HG03060 (cell line): ENCODE results near the gene TMSB4Y.

Experiments used
- ATAC-seq: cut with Tn5 transposase; IDR thresholded peaks from one replicate; pipeline ENCODE4 v1.9.1; 2021; ENCODE audit warnings: low read depth, moderate number of reproducible peaks; ENCODE audit not compliant: unreplicated experiment

The TMSB4Y gene

GRCh38 chrY:13703568-13703968, at the start of gene TMSB4Y:
Gene TMSB4Y (plus strand): TSS chrY:13703899.
- peak; percentile 85 for ATAC-seq

GRCh38 chrY:13664162-13664561, 39.5 kb upstream of the TMSB4Y start:
- ATAC-seq, result no peak

GRCh38 chrY:13671122-13671521, 32.6 kb upstream of the TMSB4Y start:
- no peak for ATAC-seq

- no peak for ATAC-seq
Observed at GRCh38 chrY:13702276-13702675, 1.4 kb upstream of the TMSB4Y start.

GRCh38 chrY:13704121-13704930, 627 bp downstream of the TMSB4Y start:
- ATAC-seq, result no peak

- ATAC-seq, result no peak
Observed at GRCh38 chrY:13705197-13705596, 1.5 kb downstream of the TMSB4Y start.

GRCh38 chrY:13708038-13708437, 4.3 kb downstream of the TMSB4Y start:
- no peak for ATAC-seq

- ATAC-seq, result no peak
Observed at GRCh38 chrY:13718996-13719395, 15.3 kb downstream of the TMSB4Y start.

- ATAC-seq, result no peak
Observed at GRCh38 chrY:13729517-13729916, 25.8 kb downstream of the TMSB4Y start.

- ATAC-seq, result no peak
Observed at GRCh38 chrY:13738618-13739017, 34.9 kb downstream of the TMSB4Y start.

- peak; percentile 48 for ATAC-seq
Observed at GRCh38 chrY:13751289-13752071, 47.8 kb downstream of the TMSB4Y start.

- ATAC-seq, result no peak
Observed at GRCh38 chrY:13754661-13755060, 51.0 kb downstream of the TMSB4Y start.
